HG02759 (cell line): ENCODE data around the gene CIAO2A.

Source experiments
- ATAC-seq: cut with Tn5 transposase; IDR thresholded peaks from one replicate; pipeline ENCODE4 v1.9.1; 2021; ENCODE audit warnings: mild to moderate bottlenecking, moderate library complexity; ENCODE audit not compliant: unreplicated experiment

Gene CIAO2A

GRCh38 chr15:64045101-64045435 lies 48.6 kb downstream of the CIAO2A start:
- no peak for ATAC-seq

GRCh38 chr15:64044300-64045100 lies 49.1 kb downstream of the CIAO2A start:
- ATAC-seq, result peak; percentile 59

GRCh38 chr15:64038878-64039610 lies 54.6 kb downstream of the CIAO2A start:
- no peak for ATAC-seq

GRCh38 chr15:64037966-64038365 lies 55.7 kb downstream of the CIAO2A start:
- ATAC-seq, result no peak

- no peak for ATAC-seq
Observed at GRCh38 chr15:64037116-64037515, 56.5 kb downstream of the CIAO2A start.

GRCh38 chr15:64035525-64035924 lies 58.1 kb downstream of the CIAO2A start:
- no peak for ATAC-seq

GRCh38 chr15:64034519-64034918 lies 59.1 kb downstream of the CIAO2A start:
- no peak for ATAC-seq

GRCh38 chr15:64032329-64032728 lies 61.3 kb downstream of the CIAO2A start:
- ATAC-seq, result no peak

- no peak for ATAC-seq
Observed at GRCh38 chr15:64030123-64030522, 63.5 kb downstream of the CIAO2A start.

GRCh38 chr15:64029633-64030032 lies 64.0 kb downstream of the CIAO2A start:
- no peak for ATAC-seq

- ATAC-seq, result no peak
Observed at GRCh38 chr15:64029110-64029509, 64.5 kb downstream of the CIAO2A start.

GRCh38 chr15:64026591-64026990 lies 67.0 kb downstream of the CIAO2A start:
- no peak for ATAC-seq

GRCh38 chr15:64024172-64025050 lies 69.2 kb downstream of the CIAO2A start:
- no peak for ATAC-seq

GRCh38 chr15:64023220-64023619 lies 70.4 kb downstream of the CIAO2A start:
- no peak for ATAC-seq

- no peak for ATAC-seq
Observed at GRCh38 chr15:64022571-64022970, 71.1 kb downstream of the CIAO2A start.
